ENCODE measurements around the gene SIX4.
"Not testable (repeated sequence)": the region's sequence is repeated elsewhere in the genome, so short reads cannot be mapped to it uniquely, and the experiment has no call there.

The SIX4 gene

GRCh38 chr14:60723907-60724618, at the start of gene SIX4:
Gene SIX4, minus strand, starts transcription at chr14:60724351. Its CDS starts 277 bp downstream, at chr14:60724074.
- no peak for DNase-seq

GRCh38 chr14:60773558-60773957, 49.4 kb upstream of the SIX4 start:
- no peak for DNase-seq

GRCh38 chr14:60771117-60771516, 47.0 kb upstream of the SIX4 start:
- no peak for DNase-seq

- DNase-seq: no peak
Observed at GRCh38 chr14:60768602-60769001, 44.5 kb upstream of the SIX4 start.

GRCh38 chr14:60760644-60761364, 36.7 kb upstream of the SIX4 start:
- no peak for DNase-seq

GRCh38 chr14:60760209-60760608, 36.1 kb upstream of the SIX4 start:
- no peak for DNase-seq

GRCh38 chr14:60758885-60759284, 34.7 kb upstream of the SIX4 start:
- no peak for DNase-seq

GRCh38 chr14:60757567-60758002, 33.4 kb upstream of the SIX4 start:
- no peak for DNase-seq

GRCh38 chr14:60756847-60757246, 32.7 kb upstream of the SIX4 start:
- no peak for DNase-seq

GRCh38 chr14:60753264-60754119, 29.3 kb upstream of the SIX4 start:
- DNase-seq: peak; percentile 67

GRCh38 chr14:60744566-60744965, 20.4 kb upstream of the SIX4 start:
- DNase-seq: no peak

- no peak for DNase-seq
Observed at GRCh38 chr14:60738843-60739508, 14.8 kb upstream of the SIX4 start.

- DNase-seq: no peak
Observed at GRCh38 chr14:60736494-60736893, 12.3 kb upstream of the SIX4 start.

- no peak for DNase-seq
Observed at GRCh38 chr14:60735416-60735815, 11.3 kb upstream of the SIX4 start.

GRCh38 chr14:60734465-60735242, 10.5 kb upstream of the SIX4 start, which contains the start of gene MNAT1:
Gene MNAT1, plus strand, starts transcription at chr14:60734761. Its CDS starts 102 bp downstream, at chr14:60734863.
- DNase-seq: peak; percentile 89

- DNase-seq: no peak
Observed at GRCh38 chr14:60732840-60733483, 8.8 kb upstream of the SIX4 start.

- DNase-seq: not testable (repeated sequence)
Observed at GRCh38 chr14:60731291-60731690, 7.1 kb upstream of the SIX4 start.

GRCh38 chr14:60723116-60723906, 840 bp downstream of the SIX4 start:
- peak; percentile 69 for DNase-seq

- peak; percentile 66 for DNase-seq
Observed at GRCh38 chr14:60722357-60723115, 1.6 kb downstream of the SIX4 start.

- DNase-seq: no peak
Observed at GRCh38 chr14:60722107-60722356, 2.1 kb downstream of the SIX4 start.
